Mucosa of gallbladder (tissue), 1 donor: ENCODE data around the gene STXBP1. TPM values are rescaled to one million over a fixed set of nuclear protein-coding genes. Genes with fewer than 3 reads are reported as not detected.
"Not testable (repeated sequence)": the region's sequence is repeated elsewhere in the genome, so short reads cannot be mapped to it uniquely, and the experiment has no call there.

ENCODE experiments used
- DNase-seq: peaks from one replicate; pipeline ENCODE4 v3.0.0-alpha.2; 2020; ENCODE audit warnings: low spot score
- total RNA-seq: library from RNA; stranded (reverse); gene quantifications from one replicate; pipeline ENCODE4 v1.2.1, GENCODE V29; 2021
- donor health status: DM: no; HTN: no; CAD: no.

STXBP1 gene
- total RNA-seq, 1 donor from 2014 or later = 52.8 TPM

DNA sequence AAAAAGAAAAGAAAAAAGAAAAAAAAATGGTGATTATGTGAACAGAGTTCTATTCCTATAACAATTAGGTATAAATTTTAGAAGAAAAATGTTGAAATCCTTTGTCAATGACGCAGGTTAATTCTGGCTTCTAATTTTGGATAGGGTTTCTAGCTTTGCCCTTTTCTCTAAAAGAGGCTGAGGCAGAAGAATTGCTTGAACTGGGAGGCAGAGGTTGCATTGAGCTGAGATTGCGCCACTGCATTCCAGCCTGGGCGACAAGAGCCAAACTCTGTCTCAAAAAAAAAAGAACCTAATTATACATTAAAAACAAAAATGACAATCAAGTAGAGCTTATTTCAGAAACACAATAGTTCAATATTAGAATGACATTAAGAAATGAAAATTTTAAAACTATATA, 2.9 kb downstream of the STXBP1 start:
- DNase-seq = no peak

DNA sequence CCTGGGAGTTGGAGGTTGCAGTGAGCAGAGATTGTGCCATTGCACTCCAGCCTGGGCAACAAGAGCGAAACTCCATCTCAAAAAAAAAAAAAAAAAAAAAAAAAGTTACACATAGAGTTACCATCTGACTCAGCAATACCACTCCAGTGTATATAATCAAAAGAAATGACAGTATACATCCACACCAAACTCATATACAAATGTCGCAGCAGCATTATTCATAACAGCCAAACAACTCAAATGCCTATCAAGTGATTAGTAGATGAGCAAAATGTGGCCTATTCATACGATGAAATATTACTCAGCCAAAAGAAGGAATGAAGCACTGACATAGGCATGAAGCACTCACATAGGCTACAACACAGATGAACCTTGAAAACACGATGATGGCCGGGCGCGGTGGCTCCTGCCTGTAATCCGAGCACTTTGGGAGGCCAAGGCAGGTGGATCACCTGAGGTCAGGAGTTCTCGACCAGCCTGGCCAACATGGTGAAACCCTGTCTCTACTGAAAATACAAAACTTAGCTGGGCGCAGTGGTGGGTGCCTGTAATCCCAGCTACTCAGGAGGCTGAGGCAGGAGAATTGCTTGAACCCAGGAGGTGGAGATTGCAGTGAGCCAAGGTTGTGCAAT, 9.4 kb downstream of the STXBP1 start:
- DNase-seq = not testable (repeated sequence)

DNA sequence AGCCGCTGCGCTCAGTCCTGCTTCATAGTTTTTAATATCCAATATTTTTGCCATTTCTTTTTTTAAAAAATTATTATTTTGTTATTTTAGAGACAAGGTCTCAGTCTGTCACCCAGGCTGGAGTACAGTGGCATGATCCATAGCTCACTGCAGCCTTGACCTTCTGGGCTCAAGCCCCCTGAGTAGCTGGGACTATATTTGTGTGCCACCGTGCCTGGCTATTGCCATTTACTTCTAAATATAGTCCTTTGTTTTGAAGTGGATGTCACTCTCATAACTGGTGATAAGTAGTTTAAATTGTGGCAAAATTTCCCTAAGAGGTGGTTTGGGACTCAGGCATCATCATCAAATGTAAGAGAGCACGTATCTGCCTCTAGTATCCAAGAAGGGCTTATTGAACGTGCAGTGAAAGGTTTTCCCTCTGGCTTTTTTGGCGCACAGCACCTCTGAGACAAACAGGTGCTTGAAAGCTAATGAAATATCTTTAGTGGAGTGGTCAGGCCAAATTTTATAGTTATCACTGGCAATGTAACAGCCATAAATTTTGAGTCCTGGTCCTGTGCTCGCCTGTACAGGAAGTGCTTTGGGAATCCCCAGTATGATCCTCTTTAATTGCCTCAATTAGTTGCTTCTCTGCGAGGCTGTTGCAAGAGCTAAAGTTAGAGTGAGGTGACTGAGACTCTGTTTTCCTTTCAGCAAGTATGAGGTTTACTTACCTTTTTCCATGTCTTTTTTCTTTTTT, 14.8 kb downstream of the STXBP1 start:
- no peak for DNase-seq

DNA sequence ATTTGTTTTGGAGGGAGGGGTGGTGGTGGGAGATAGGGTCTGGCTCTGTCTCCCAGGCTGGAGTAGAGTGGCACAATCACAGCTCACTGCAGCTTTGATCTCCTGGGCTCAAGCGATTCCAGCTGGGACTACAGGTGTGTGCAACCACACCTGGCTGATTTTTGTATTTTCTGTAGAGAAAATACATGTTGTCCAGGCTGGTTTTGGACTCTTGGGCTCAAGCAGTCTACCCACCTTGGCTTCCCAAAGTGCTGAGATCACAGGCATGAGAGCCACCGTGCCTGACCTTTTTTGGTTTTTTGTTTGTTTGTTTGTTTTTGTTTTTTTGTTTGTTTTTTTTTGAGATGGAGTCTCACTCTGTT, 15.4 kb downstream of the STXBP1 start:
- DNase-seq = no peak

DNA sequence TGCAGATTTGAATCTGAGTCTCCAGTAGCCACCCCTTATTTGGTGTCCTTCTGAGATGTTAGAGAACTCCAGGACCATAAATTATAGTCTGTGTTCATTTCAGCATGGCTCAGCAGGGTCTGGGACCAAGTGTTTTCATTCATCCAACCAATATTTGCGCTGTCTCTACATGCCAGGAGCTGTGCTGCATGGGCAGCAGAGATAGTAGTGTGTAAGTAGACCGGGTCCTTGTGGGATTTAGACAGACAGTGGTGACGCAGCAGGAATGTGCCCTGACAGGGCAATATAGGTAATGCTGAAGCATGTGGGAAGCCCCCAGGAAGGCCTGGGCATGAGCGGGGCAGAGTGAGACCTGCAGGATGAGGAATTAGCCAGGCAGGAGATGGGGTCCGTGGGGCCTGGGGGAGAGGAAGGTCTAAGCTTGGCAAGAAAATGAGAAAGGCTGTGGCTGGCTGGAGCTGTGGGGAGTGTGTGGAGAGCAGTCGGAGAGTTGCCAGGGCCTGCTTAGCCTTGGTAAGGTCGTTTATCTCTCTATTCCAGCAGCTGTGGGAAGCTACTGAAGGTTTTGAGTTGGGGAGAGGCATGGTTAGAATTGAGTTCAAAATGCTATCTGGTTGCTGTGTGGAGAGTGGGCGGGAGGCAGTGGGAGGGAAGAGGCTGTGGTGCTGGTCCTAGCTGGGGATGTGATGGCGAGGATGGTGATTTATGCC, 16.8 kb downstream of the STXBP1 start:
- DNase-seq = no peak

DNA sequence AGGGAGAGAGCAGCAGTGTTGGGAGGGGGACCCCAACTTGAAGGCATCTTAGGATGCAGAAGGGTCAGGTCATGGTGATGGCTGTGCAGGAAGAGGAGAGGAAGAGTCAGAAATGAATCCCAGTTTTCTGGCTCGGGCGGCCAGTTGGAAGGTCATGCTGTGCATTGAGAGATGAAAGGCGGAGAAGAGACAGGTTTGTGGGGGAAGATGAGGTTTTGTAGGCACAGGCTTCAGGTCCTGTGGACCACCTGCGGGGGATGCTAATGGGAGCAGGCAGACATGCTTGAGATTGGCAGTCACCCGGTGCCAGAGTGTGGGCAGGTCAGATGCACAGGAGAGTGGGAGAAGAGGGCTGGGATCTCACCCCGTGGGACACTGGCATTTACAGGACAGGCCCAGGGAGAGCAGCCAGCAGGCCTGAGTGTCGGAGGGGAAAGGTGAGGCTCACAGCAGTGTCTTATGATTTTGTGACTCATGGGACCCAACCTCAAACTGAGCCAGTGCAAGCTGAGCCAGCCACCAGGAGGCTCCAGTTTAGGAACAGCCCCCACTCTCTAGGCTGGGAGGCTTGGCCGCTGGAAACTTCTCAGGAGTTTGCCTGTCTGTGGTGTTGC, 17.5 kb downstream of the STXBP1 start:
- no peak for DNase-seq

DNA sequence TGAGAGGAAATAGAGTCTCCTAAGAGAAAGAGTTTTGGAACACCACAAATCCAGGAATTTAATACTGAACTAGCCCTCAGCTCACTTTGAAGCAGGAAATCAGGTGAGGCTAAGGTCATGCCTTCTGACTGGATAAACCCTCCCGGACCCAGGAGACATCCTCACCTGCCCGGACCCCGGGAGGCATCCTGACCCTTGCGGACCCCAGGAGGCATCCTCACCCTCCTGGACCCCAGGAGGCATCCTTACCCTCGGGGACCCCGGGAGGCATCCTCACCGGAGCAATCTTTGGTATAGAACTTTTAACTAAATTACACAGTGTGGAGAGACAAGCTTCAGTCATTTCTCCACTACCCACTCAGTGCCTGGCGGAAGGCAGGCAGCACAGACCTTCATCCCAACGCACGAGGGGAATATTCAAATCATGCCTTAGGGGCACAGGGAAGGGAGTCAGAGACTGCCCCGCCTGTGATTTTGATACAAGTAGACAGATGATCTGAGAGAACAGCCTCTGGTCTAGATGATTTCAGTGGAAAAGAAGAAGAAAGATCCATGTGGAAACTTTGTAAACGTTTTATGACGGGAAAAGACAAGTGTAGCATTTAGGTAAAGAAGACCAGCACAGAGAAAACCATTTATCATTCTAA, 21.3 kb downstream of the STXBP1 start:
- DNase-seq = no peak

DNA sequence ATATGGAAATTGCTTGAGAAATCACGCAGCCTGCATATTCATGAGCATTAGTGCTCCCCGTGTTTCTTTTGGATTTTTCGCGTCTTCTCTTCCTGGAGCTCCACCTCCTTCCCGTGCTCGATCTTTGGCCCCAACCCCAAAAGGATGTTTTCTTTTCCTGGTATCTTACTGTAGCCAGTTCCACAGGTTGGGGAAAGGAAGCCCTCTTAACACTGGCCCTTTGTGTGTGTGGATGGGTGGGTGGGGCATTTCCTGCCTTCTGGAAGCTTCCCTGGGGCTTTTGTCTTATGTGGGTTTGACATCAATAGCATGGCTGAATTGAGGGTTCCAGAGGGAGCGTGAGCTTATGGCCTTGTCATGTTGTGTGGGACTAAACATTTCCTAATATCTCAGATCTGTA, 21.9 kb downstream of the STXBP1 start:
- peak; percentile 13 for DNase-seq

DNA sequence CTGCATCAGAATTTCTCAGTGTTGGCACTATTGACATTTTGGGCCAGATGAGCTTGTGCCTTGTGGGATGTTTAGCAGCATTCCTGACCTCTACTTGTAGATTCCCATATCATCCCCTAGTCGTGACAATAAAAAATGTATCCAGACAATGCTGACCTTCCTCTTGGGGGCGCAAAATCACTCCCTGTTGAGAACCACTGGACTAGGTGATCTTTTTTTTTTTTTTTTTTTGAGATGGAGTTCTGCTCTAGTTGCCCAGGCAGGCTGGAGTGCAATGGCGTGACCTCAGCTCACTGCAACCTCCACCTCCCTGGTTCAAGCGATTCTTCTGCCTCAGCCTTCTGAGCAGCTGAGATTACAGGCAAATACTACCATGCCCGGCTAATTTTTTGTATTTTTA, 22.6 kb downstream of the STXBP1 start:
- no peak for DNase-seq

DNA sequence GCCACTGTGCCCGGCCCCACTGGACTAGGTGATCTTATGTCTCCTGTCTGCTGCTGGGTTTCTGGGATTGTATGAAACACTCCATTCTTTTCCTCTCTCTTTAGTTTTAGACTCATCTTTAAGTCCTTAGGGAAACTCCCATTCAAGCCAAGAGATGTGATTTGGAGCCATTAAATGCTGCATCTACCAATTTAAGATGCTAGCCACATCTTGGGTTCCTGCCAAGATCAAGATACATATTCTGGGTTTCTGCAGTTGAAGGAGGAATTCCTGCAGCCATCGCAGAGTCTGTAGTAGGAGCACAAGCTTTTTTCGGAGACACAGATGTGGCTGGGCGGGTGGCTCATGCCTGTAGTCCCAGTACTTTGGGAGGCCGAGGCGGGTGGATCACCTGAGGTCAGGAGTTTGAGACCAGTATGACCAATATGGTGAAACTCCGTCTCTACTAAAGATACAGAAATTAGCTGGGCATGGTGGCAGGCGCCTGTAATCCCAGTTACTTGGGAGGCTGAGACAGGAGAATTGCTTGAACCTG, 23.2 kb downstream of the STXBP1 start:
- DNase-seq = no peak

DNA sequence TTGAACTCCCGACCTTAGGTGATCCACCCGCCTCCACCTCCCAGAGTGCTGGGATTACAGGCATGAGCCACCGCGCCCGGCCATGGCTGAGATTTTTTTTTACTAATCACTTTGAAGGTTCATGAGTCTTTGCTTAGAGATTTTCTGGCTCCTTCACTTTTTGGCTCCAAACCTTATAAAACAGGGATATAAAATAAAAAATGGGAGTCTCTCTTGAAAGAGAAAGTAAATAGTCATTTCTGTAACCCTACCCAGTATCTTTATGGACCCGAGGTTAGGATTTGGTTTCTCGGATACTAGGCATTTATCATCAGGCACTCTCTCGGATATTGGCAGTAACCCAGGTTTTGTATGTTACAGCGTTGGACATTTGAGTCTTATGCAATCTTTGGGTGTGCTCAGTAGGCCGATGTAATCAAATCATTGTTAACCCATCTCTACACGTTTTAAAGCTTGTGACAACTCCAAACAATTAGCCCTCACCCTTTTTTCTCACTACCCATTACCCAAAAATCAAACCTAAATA, 25.3 kb downstream of the STXBP1 start:
- peak; percentile 24 for DNase-seq

DNA sequence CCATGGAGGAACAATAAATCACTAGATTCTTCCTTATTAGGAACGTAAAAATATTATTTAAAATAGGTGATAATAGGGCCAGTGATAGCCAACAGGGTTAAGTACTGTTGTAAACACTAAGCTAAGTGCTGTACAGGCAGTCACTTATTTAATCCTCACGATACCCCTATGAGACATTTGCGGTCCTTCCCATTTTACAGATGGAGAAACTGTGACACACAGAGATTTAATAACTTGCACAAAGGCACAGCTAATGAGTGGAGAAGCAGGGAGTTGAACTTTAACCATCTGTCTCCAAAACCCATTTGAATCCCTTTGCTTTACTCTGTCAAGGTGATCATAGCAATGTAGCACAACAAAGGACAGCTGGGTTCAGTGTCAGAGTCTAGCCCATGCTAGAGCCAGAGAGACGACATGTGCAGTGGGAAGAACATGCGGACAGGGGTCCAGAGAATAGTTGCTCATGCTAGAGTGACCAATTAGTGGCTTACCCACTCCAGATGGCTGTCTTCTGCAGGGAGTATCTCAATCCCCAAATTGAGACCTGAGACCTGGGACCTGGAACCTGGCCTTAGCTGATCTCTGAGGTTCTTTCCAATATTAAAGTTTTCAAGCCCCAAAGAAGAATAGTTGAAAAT, 28.9 kb downstream of the STXBP1 start:
- DNase-seq = no peak

DNA sequence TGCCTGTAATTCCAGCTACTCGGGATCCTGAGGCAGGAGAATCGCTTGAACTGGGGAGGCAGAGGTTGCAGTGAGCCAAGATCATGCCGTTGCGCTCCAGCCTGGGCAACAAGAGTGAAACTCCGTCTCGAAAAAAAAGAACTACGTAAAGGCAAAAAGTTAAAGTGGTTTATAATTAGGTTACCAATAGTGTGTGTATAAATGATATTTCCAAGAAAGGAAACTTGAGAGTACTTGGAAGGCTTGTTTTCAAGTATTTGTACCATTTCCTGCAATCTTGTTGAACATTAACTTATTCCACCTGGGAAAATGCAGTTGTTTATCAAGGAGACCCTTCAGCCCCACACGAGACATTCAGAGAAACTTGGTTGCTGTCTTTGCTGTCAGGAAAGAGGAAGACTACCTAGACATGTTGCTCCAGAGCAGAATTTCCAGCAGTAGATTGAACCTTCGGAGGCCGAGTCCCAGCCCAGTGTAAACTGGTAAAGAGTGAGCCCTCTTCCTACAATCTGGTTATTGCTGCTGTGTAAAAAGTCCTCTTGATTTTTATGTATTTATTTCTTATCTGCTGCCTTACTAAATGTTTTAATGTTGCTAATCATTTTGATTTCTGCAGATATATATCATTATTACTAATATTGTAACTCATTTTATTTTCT, 30.1 kb downstream of the STXBP1 start:
- no peak for DNase-seq

DNA sequence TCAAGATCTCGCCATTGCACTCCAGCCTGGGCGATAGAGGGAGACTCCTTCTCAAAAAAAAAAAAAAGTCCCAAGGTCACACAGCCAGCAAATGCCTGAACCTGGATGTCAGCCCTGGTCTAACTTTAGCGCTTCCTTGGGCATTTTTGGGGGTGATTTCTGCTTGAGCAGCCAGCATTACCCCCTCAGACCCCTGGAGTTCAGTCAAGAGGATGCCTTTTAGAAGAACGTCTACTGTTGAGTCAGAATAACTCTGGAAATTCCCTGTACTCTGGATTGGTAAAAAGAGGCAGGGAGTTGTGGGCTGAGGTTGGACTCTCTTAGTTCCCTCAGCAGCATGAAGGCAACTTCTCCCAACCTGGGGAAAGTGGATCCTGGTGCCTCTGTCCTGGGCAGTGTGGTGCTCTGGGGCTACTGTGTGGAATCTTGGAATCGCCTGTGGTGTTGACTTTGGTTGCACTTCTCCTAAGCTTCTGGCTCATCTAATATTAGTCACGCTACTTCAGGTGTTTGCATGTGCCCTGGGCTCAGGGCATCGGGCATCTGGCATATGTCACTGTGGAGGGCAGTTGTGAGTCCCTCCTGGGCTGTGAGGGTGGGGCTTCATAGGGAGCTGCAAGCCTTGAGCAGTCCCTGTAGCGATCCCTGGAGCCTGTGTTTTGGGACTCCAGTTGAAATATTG, 32.2 kb downstream of the STXBP1 start:
- no peak for DNase-seq

DNA sequence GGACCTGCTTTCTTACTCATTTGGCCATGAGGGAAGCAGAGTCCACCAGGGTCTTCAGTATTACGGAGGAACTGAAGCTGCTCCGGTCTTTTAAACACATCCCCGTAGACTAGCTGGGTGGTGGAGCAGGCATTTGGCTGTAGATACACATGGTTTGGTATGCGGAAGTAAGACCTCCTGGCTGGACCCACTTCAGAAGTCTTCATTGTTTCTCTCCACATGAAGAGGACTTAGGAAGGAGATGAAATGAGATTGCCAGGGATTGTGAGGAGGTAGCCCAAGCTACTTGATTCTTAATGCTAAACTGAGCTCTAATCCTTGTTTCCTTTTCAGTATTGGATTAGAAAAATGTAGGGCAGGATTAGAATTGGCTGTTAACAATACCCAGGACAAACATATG, 32.9 kb downstream of the STXBP1 start:
- no peak for DNase-seq

DNA sequence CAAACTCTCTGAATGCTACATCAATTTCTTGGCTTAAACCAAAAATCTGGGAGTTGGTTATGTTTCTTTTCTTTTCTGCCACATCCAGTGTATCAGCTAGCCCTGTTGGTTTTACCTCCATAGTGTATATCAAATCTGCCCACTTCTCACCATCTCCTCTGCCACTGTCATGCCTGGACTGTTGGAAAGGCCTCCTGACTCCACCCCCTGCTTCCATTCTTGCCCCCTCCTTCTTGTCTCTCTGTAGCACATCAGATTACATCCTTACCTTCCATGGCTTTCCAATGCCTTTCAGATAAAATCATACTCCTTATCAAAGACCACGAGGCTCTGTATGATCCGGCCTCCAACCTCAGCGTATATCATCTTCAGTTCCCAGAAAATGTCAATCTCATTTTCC, 35.4 kb downstream of the STXBP1 start:
- DNase-seq = no peak

DNA sequence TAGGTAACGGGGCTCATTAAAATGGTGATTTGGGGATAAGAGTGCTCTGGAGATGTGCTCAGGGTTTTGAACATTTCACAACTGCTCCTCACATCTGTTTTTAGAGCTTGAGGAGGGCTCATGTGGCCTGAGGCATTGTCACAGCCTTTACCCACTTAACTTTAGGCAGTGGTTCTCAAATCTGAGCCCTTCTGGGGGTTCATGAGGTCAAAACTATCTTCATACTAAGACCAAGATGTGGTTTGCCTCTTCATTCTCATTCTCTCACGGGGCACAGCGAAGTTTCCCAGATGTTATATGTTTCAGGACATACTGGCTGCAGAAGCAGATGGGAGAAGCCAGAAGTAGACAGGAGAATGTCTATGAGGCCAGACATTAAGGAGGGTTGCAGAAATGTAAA, 38.4 kb downstream of the STXBP1 start:
- no peak for DNase-seq

DNA sequence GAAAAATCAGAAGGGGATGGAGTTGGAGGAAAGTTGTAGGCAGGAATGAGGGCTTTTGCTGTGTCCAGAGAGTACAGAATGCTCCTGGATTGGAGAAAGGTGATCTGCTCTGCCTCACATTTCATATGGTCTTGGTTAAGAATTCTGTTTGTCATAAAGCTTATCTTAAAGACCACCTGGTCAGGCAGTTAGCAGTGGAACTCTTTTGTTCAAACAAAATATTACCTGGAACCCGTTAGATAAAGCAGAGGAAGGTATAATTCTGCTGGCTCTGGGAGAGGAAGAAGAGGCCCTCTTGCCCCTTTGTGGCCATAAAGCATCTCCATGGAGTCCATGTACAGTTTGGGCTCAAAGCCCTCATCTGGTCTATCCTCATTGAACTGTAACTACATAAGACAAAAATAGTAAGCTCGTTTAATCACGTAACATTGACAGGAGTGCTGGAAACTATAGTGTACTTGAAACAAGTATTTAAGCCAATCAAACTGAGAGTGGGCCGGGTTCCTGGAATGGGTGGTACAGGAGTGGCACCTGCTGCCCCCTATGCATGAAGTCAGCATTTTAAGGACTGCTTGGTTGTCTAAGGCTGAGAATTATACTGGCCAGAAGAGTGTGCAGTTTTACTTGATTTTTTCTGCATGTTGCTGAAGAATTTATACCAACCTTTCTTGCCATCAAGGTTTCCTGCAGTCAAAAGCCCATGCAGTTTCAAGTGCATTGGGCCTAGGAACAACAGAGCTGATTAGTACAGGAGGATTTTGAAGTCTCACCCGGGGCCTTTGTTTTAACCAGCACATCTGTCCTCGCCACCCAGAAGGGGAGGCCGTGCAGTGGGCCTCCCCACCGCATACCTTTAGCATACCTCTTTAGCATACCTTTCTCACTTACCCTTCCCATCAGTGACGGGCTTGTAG, 39.9 kb downstream of the STXBP1 start:
- DNase-seq = no peak

DNA sequence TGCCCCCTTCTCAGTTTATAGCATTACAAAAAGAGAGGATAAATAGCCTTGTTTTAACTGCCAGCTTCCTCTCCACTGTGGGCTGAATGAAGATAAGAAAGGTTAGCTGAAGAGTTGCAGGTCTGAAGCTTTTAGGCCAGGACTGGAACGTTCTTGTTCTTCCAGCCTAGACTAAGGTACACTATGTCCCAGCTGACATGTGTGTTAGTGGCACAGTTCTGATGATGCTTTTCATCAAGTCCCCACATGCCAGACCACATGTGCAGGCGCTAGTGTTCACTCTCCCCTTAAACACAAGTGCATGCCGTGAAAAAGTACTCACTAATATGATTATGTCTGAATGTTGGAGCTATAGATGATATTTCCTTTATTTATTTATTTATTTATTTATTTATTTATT, 40.7 kb downstream of the STXBP1 start:
- no peak for DNase-seq
